ENCODE data around the gene UTP11. TPM values are rescaled to one million over a fixed set of nuclear protein-coding genes. Genes with fewer than 3 reads are reported as not detected.

Gene UTP11
- polyA plus RNA-seq, 1 donor from 2014 or later: 144 TPM

GRCh38 chr1:37994886-37995566 lies 17.5 kb upstream of the UTP11 start:
- no peaks in the 10 kb centered on the region for H3K36me3 ChIP-seq (ENCODE audit: insufficient read depth, low read length)
- H3K27me3 ChIP-seq (ENCODE audit: insufficient read depth, low read depth, low read length): peaks cover 6% of the 10 kb centered on the region
- H3K4me2 ChIP-seq (ENCODE audit: low read length): no peak overlapping the region
- no peak overlapping the region for H3K27ac ChIP-seq (ENCODE audit: low read length)
- no peak for TF ChIP-seq EP300 (conservative IDR thresholded peaks at IDR 0.05; ENCODE audit: poor library complexity, severe bottlenecking)
- no peak for TF ChIP-seq TAF1 (IDR thresholded peaks at IDR 0.05; ENCODE audit: low read depth)
- TF ChIP-seq RAD21 (conservative IDR thresholded peaks at IDR 0.05): no peak
- no peak for TF ChIP-seq SMC3 (conservative IDR thresholded peaks at IDR 0.05; ENCODE audit: poor library complexity)
- no peak for TF ChIP-seq EZH2 (IDR thresholded peaks at IDR 0.05; ENCODE audit: borderline replicate concordance, insufficient read depth, low read length, poor library complexity, severe bottlenecking)
- TF ChIP-seq POLR2AphosphoS5 (IDR thresholded peaks at IDR 0.05): no peak
- no peak for TF ChIP-seq CTCF (IDR thresholded peaks at IDR 0.05; ENCODE audit: poor library complexity, severe bottlenecking)
- no peak for TF ChIP-seq MXI1 (conservative IDR thresholded peaks at IDR 0.05; ENCODE audit: poor library complexity, severe bottlenecking)
- no peak for TF ChIP-seq REST (IDR thresholded peaks at IDR 0.05; ENCODE audit: borderline replicate concordance)
- H3F3A ChIP-seq (ENCODE audit: insufficient read depth, low read length, poor library complexity, severe bottlenecking): no peaks in the 10 kb centered on the region
- no peaks in the 10 kb centered on the region for H3K9me3 ChIP-seq (ENCODE audit: low read length)
- H3K9me2 ChIP-seq (ENCODE audit: insufficient read depth, low read length): no peaks in the 10 kb centered on the region
- H3K4me3 ChIP-seq (ENCODE audit: low read length): no peak overlapping the region
- no peaks in the 10 kb centered on the region for H4K20me1 ChIP-seq (ENCODE audit: insufficient read depth)
- H2AFZ ChIP-seq (ENCODE audit: low read depth, low read length): no peak overlapping the region
- H3K9ac ChIP-seq (ENCODE audit: low read length): no peak overlapping the region
- no peaks in the 10 kb centered on the region for H3K79me2 ChIP-seq (replicated peaks; ENCODE audit: insufficient read depth, low read length)

GRCh38 chr1:37995751-37996345 lies 16.7 kb upstream of the UTP11 start:
- Histone ChIP-seq H3K9me2 (ENCODE audit: insufficient read depth, low read length) (no peaks in the 10 kb centered on the region), H3K4me2 (ENCODE audit: low read length) (no peak overlapping the region), H3F3A (ENCODE audit: insufficient read depth, low read length, poor library complexity, severe bottlenecking) (no peaks in the 10 kb centered on the region), H3K4me3 (ENCODE audit: low read length) (peak overlapping the region; percentile 36), H4K20me1 (ENCODE audit: insufficient read depth) (no peaks in the 10 kb centered on the region), H3K9me3 (ENCODE audit: low read length) (no peaks in the 10 kb centered on the region), H3K27ac (ENCODE audit: low read length) (no peak overlapping the region), H3K9ac (ENCODE audit: low read length) (no peak overlapping the region), H3K36me3 (ENCODE audit: insufficient read depth, low read length) (no peaks in the 10 kb centered on the region), H2AFZ (ENCODE audit: low read depth, low read length) (no peak overlapping the region), H3K79me2 (replicated peaks; ENCODE audit: insufficient read depth, low read length) (no peaks in the 10 kb centered on the region), H3K27me3 (ENCODE audit: insufficient read depth, low read depth, low read length) (peaks cover 6% of the 10 kb centered on the region)
- TF ChIP-seq RAD21 (conservative IDR thresholded peaks at IDR 0.05) (no peak), MXI1 (conservative IDR thresholded peaks at IDR 0.05; ENCODE audit: poor library complexity, severe bottlenecking) (no peak), POLR2AphosphoS5 (IDR thresholded peaks at IDR 0.05) (no peak), SMC3 (conservative IDR thresholded peaks at IDR 0.05; ENCODE audit: poor library complexity) (no peak)
